Type B pancreatic cell (in vitro differentiated cells): ENCODE data around the gene MEF2B. TPM values are rescaled to one million over a fixed set of nuclear protein-coding genes. Genes with fewer than 3 reads are reported as not detected.

Experiments used
- DNase-seq: peaks from one replicate; pipeline ENCODE4 v3.0.0; 2021; ENCODE audit warnings: mixed read lengths; ENCODE audit not compliant: unreplicated experiment; ENCODE audit errors: extremely low spot score
- H3K27ac Mint-ChIP-seq: 2 replicates; pipeline ENCODE4 v1.8.0; 2021; ENCODE audit warnings: mild to moderate bottlenecking, mixed read lengths
- H3K27me3 Mint-ChIP-seq: 2 replicates; pipeline ENCODE4 v1.8.0; 2021; ENCODE audit warnings: mixed read lengths
- H3K36me3 Mint-ChIP-seq: 2 replicates; pipeline ENCODE4 v1.8.0; 2021; ENCODE audit warnings: mixed read lengths
- H3K4me1 Mint-ChIP-seq: one replicate; pipeline ENCODE4 v1.8.0; 2021; ENCODE audit warnings: mixed read lengths; ENCODE audit not compliant: unreplicated experiment
- H3K4me3 Mint-ChIP-seq: 2 replicates; pipeline ENCODE4 v1.8.0; 2021; ENCODE audit warnings: mild to moderate bottlenecking, mixed read lengths
- H3K9me3 Mint-ChIP-seq: 2 replicates; pipeline ENCODE4 v1.8.0; 2021; ENCODE audit warnings: mixed read lengths
- CTCF ChIP-seq: fragments of 200-600 bp; sonication (generic); conservative IDR thresholded peaks from 2 replicates; pipeline ENCODE4 v1.5.0; 2021; ENCODE audit warnings: antibody characterized with exemption, mild to moderate bottlenecking
- total RNA-seq: library from RNA; stranded (reverse); gene quantifications from 2 replicates; pipeline ENCODE4 v1.2.1, GENCODE V29; 2021; ENCODE audit warnings: low replicate concordance

Gene MEF2B
- total RNA-seq, 1 donor from 2014 or later: 1.6 TPM

- TF ChIP-seq CTCF: no peak
- Mint-ChIP-seq H3K36me3 (no peaks in the 10 kb centered on the region), H3K27ac (no peak overlapping the region), H3K27me3 (peaks cover 1% of the 10 kb centered on the region), H3K9me3 (no peaks in the 10 kb centered on the region), H3K4me1 (no peaks in the 10 kb centered on the region), H3K4me3 (no peak overlapping the region)
- no peak for DNase-seq
These were observed 22.7 kb downstream of the MEF2B start for GRCh38 chr19:19147344-19147743.

GRCh38 chr19:19146865-19147264 lies 23.2 kb downstream of the MEF2B start:
- no peak for TF ChIP-seq CTCF

GRCh38 chr19:19145684-19146608 lies 24.1 kb downstream of the MEF2B start:
- peak; percentile 93 for TF ChIP-seq CTCF
- no peak overlapping the region for H3K4me3 Mint-ChIP-seq
- H3K4me1 Mint-ChIP-seq: no peaks in the 10 kb centered on the region
- no peak overlapping the region for H3K27ac Mint-ChIP-seq
- DNase-seq: peak; percentile 89
- no peaks in the 10 kb centered on the region for H3K9me3 Mint-ChIP-seq
- H3K36me3 Mint-ChIP-seq: no peaks in the 10 kb centered on the region
- peaks cover 6% of the 10 kb centered on the region for H3K27me3 Mint-ChIP-seq

More at GRCh38 chr19:19146865-19147264, 23.2 kb downstream of the MEF2B start:
- H3K4me1 Mint-ChIP-seq: no peaks in the 10 kb centered on the region
- DNase-seq: no peak
- H3K27me3 Mint-ChIP-seq: peaks cover 6% of the 10 kb centered on the region
- no peaks in the 10 kb centered on the region for H3K9me3 Mint-ChIP-seq
- H3K27ac Mint-ChIP-seq: no peak overlapping the region
- H3K4me3 Mint-ChIP-seq: no peak overlapping the region
- no peaks in the 10 kb centered on the region for H3K36me3 Mint-ChIP-seq

- no peak for DNase-seq
- no peak for TF ChIP-seq CTCF
- no peaks in the 10 kb centered on the region for H3K4me1 Mint-ChIP-seq
- no peaks in the 10 kb centered on the region for H3K9me3 Mint-ChIP-seq
- H3K4me3 Mint-ChIP-seq: no peak overlapping the region
- H3K27me3 Mint-ChIP-seq: peaks cover 6% of the 10 kb centered on the region
- H3K36me3 Mint-ChIP-seq: no peaks in the 10 kb centered on the region
- no peak overlapping the region for H3K27ac Mint-ChIP-seq
These were observed 24.8 kb downstream of the MEF2B start for GRCh38 chr19:19145281-19145680.

GRCh38 chr19:19142347-19142746 lies 27.7 kb downstream of the MEF2B start:
- DNase-seq: no peak
- H3K27me3 Mint-ChIP-seq: peaks cover 11% of the 10 kb centered on the region
- H3K36me3 Mint-ChIP-seq: no peaks in the 10 kb centered on the region
- H3K27ac Mint-ChIP-seq: no peak overlapping the region
- H3K9me3 Mint-ChIP-seq: no peaks in the 10 kb centered on the region
- H3K4me3 Mint-ChIP-seq: no peak overlapping the region
- TF ChIP-seq CTCF: no peak
- H3K4me1 Mint-ChIP-seq: peaks cover 11% of the 10 kb centered on the region
